Lung (tissue), 12 donors: ENCODE measurements around the gene PCDH20. TPM values are rescaled to one million over a fixed set of nuclear protein-coding genes. Genes with fewer than 3 reads are reported as not detected.
"Not testable (repeated sequence)": the region's sequence is repeated elsewhere in the genome, so short reads cannot be mapped to it uniquely, and the experiment has no call there.

ENCODE experiments used
- ATAC-seq: fragments of 200-7000 bp; cut with Tn5 transposase; one replicate; pipeline ENCODE4 v1.9.1; 2020; ENCODE audit warnings: moderate number of reproducible peaks; ENCODE audit not compliant: insufficient read depth, low FRiP score
- DNase-seq, 3 donors: peaks; one replicate each; pipeline ENCODE4 v3.0.0-alpha.2; 2013 to 2017
- H3K27ac ChIP-seq, 2 donors: one replicate each; pipeline ENCODE4 v1.5.1; 2013; ENCODE audit warnings: mild to moderate bottlenecking in 2 of 2, moderate library complexity in 2 of 2, control low read depth in 1 of 2, inconsistent platforms in 1 of 2, low read depth in 1 of 2, low read length in 1 of 2
- H3K27me3 ChIP-seq, 3 donors: one replicate each; pipeline ENCODE4 v1.5.1; 2013; ENCODE audit warnings: low read length in 2 of 3; ENCODE audit not compliant: control insufficient read depth in 3 of 3, insufficient read depth in 3 of 3
- H3K36me3 ChIP-seq, 4 donors: one replicate each; pipeline ENCODE4 v1.5.1; 2013; ENCODE audit warnings: low read length in 4 of 4, mild to moderate bottlenecking in 1 of 4, moderate library complexity in 1 of 4; ENCODE audit not compliant: control insufficient read depth in 4 of 4, insufficient read depth in 4 of 4
- H3K4me1 ChIP-seq, 5 donors: one replicate each; pipeline ENCODE4 v1.5.1; 2013; ENCODE audit warnings: low read length in 5 of 5, mild to moderate bottlenecking in 2 of 5, moderate library complexity in 1 of 5; ENCODE audit not compliant: control insufficient read depth in 5 of 5, insufficient read depth in 5 of 5
- H3K4me3 ChIP-seq: one replicate; pipeline ENCODE4 v1.5.1; 2013; ENCODE audit warnings: mild to moderate bottlenecking, control low read depth, moderate library complexity
- H3K9ac ChIP-seq, 2 donors: one replicate each; pipeline ENCODE4 v1.5.1; 2013; ENCODE audit warnings: low read length in 2 of 2, control low read depth in 1 of 2; ENCODE audit not compliant: insufficient read depth in 1 of 2
- H3K9me3 ChIP-seq, 4 donors: one replicate each; pipeline ENCODE4 v1.5.1; 2013; ENCODE audit warnings: low read length in 3 of 4, mild to moderate bottlenecking in 1 of 4, moderate library complexity in 1 of 4; ENCODE audit not compliant: control insufficient read depth in 4 of 4, insufficient read depth in 3 of 4
- WGBS, 2 donors: extraction: QIAGEN DNeasy Blood & Tissue Kit; methylation state at CpG; one replicate each; pipeline ENCODE4 v1.1.7; 2013; 5-methylcytosine and 5-hydroxymethylcytosine counted together
- polyA plus RNA-seq, 2 donors: library from polyadenylated mRNA; stranded (reverse); fragments of 200-250 nt; gene quantifications; one replicate each; pipeline ENCODE4 v1.2.1, GENCODE V29; 2013
- total RNA-seq, 2 donors: library from RNA; depleted of rRNA in 1 of 2; stranded (reverse); fragments of >200 nt in 1 of 2; gene quantifications; one replicate each; pipeline ENCODE4 v1.2.1, GENCODE V29; 2014 to 2021
- TF ChIP-seq, protein P1 (sequence below): IDR thresholded peaks from 2 replicates; pipeline ENCODE4 v1.5.1; 2012; ENCODE audit warnings: mild to moderate bottlenecking; ENCODE audit errors: control extremely low read depth, extremely low read depth
- donor health status: control.
- donor health status: control.
- donor health status: Bipolar disorder and iron deficiency.
- donor health status: healthy.
- donor health status: DM: yes; HTN: yes; CAD: no.

The PCDH20 gene
- total and polyA plus RNA-seq, 4 donors = 1.3 to 22.0 (median 4.0) TPM

DNA sequence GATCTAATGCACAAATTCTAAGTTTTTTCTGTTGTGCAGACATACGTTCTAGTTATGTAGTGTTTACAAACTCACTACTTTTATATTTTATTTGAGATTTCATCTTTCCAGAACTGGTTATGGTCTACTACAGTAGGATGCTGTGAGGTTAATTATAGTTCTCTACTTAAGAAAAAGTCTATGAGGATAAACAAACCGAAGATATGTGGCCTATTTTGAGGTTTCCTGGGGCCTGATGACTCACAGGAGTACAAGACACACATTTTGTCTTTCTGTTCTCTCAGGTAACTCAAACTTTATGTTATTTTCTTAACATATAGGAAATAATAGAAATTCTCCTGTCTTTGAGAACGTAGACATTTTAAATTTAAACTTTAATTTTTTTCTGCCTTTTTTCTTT is 45.1 kb downstream of the PCDH20 start:
- Histone ChIP-seq H3K9me3 (no peaks in the 10 kb centered on the region), H3K27me3 (no peaks in the 10 kb centered on the region), H3K4me1 (no peaks in the 10 kb centered on the region), H3K9ac (no peak overlapping the region), H3K4me3 (no peak overlapping the region), H3K36me3 (no peaks in the 10 kb centered on the region), H3K27ac (no peak overlapping the region)
- WGBS, 2 donors = 50 to 63% methylated on average over 3 of the region's 3 CpGs
- TF ChIP-seq, protein P1, sequence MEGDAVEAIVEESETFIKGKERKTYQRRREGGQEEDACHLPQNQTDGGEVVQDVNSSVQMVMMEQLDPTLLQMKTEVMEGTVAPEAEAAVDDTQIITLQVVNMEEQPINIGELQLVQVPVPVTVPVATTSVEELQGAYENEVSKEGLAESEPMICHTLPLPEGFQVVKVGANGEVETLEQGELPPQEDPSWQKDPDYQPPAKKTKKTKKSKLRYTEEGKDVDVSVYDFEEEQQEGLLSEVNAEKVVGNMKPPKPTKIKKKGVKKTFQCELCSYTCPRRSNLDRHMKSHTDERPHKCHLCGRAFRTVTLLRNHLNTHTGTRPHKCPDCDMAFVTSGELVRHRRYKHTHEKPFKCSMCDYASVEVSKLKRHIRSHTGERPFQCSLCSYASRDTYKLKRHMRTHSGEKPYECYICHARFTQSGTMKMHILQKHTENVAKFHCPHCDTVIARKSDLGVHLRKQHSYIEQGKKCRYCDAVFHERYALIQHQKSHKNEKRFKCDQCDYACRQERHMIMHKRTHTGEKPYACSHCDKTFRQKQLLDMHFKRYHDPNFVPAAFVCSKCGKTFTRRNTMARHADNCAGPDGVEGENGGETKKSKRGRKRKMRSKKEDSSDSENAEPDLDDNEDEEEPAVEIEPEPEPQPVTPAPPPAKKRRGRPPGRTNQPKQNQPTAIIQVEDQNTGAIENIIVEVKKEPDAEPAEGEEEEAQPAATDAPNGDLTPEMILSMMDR = no peak
- DNase-seq = no peak
- ATAC-seq = no peak

DNA sequence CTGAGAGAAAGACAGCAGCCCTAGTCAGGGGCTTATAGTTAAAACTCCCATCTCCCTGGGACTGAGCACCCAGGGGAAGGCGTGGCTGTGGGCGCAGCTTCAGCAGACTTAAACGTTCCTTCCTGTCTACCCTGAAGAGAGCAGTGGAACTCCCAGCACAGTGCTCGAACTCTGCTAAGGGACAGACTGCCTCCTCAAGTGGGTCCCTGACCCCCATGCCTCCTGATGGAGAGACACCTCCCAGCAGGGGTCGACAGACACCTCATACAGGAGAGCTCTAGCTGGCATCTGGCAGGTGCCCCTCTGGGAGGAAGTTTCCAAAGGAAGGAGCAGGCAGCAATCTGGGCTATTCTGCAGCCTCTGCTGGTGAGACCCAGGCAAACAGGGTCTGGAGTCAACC is 51.0 kb downstream of the PCDH20 start:
- H3K4me1 ChIP-seq, ATAC-seq, H3K36me3 ChIP-seq, H3K27me3 ChIP-seq, H3K4me3 ChIP-seq, H3K9ac ChIP-seq, H3K9me3 ChIP-seq, DNase-seq, H3K27ac ChIP-seq: not testable (repeated sequence)
- 87 to 90% methylated on average over 5 of the region's 5 CpGs for WGBS, 2 donors

DNA sequence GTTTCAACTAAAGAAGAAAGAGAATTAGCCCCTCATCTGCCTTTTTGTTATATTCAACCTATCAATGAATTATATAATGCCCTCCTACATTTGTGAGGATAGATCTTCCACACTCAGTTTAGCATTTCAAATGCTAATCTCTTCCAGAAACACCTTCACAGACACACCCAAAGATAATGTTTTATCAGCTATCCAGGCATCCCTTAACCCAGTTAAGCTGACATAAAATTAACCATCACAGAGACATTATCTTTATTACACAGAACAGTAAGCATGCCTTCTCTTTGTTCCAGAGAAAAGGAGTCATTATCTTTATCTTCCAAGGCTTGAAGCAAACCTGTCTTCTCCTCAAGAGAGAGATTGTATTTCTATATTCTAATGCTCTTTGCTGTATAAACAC is 53.1 kb downstream of the PCDH20 start:
- TF ChIP-seq, protein P1 = no peak
- Histone ChIP-seq H3K4me3 (no peak overlapping the region), H3K9me3 (no peaks in the 10 kb centered on the region), H3K36me3 (no peaks in the 10 kb centered on the region), H3K4me1 (no peaks in the 10 kb centered on the region), H3K27me3 (no peaks in the 10 kb centered on the region), H3K9ac (no peak overlapping the region), H3K27ac (no peak overlapping the region)
- no peak for DNase-seq
- ATAC-seq = no peak
